Endothelial cell of umbilical vein (primary cell): Measurements from ENCODE around the gene KCNK15. TPM values are rescaled to one million over a fixed set of nuclear protein-coding genes. Genes with fewer than 3 reads are reported as not detected.

Source experiments
- BruUV-seq: library from RNA; stranded (reverse); fragments of 400-500 nt; replicated peaks from 2 replicates; lab custom pipeline; 2021; lab: Mats Ljungman, UMichigan
- CTCF ChIA-PET: fragments of 300-600, 350-600 bp; sonication (Branson Sonifier 250); formaldehyde crosslinking; loops from one replicate; lab custom pipeline; 2021; ENCODE audit warnings: antibody characterized with exemption, inconsistent platforms; lab: Charles Lee
- POLR2A ChIA-PET: fragments of 300-600, 350-600 bp; sonication (Branson Sonifier 250); formaldehyde crosslinking; loops from one replicate; lab custom pipeline; 2021; ENCODE audit warnings: antibody characterized with exemption, inconsistent platforms; lab: Charles Lee
- DNase-seq: peaks from one replicate; pipeline ENCODE4 v3.0.0-alpha.2; 2011; ENCODE audit warnings: low read depth, low spot score
- FAIRE-seq: peaks from 2 replicates; lab custom pipeline; 2011; peaks lifted over from hg19 to GRCh38; lab: Jason Lieb, UNC
- H2AFZ ChIP-seq: 2 replicates; pipeline ENCODE4 v1.6.0; 2012; ENCODE audit warnings: low read depth, low read length, control low read depth, inconsistent platforms
- H3K27ac ChIP-seq: 2 replicates; pipeline ENCODE4 v1.5.1; 2011; ENCODE audit warnings: low read depth, mild to moderate bottlenecking, control low read depth, low read length, moderate library complexity; ENCODE audit not compliant: insufficient read depth
- H3K27me3 ChIP-seq, 2 experiments: 2 replicates each; pipeline versions ENCODE4 v1.6.0 to v1.6.1; 2011; ENCODE audit warnings: low read length in 2 of 2, mixed read lengths in 1 of 2; ENCODE audit not compliant: control insufficient read depth in 2 of 2, insufficient read depth in 2 of 2
- H3K36me3 ChIP-seq, 2 experiments: 2 replicates in 1 of 2; 3 replicates in 1 of 2; pipeline ENCODE4 v1.5.1; 2011; ENCODE audit warnings: low read length in 2 of 2, mild to moderate bottlenecking in 1 of 2, moderate library complexity in 1 of 2; ENCODE audit not compliant: control insufficient read depth in 2 of 2, insufficient read depth in 2 of 2; ENCODE audit errors: extremely low read depth in 1 of 2
- H3K4me1 ChIP-seq: 3 replicates; pipeline ENCODE4 v1.5.1; 2011; ENCODE audit warnings: mild to moderate bottlenecking, low read length; ENCODE audit not compliant: control insufficient read depth, insufficient read depth; ENCODE audit errors: extremely low read depth
- H3K4me2 ChIP-seq: 2 replicates; pipeline ENCODE4 v1.6.1; 2011; ENCODE audit warnings: low read length, control low read depth, mixed read lengths; ENCODE audit not compliant: insufficient read depth
- H3K4me3 ChIP-seq, 3 experiments: fragments of 200-600 bp in 1 of 3; sonication (generic), shearing (Covaris generic) in 1 of 3; replicated peaks in 1 of 3; 2 replicates each; pipeline ENCODE4 v1.5.1; 2011 to 2016; ENCODE audit warnings: control low read depth in 3 of 3, low read length in 3 of 3, mild to moderate bottlenecking in 2 of 3, inconsistent platforms in 1 of 3, low read depth in 1 of 3, moderate library complexity in 1 of 3; ENCODE audit not compliant: insufficient read depth in 1 of 3
- H3K79me2 ChIP-seq: 2 replicates; pipeline ENCODE4 v1.6.0; 2012; ENCODE audit warnings: low read length, inconsistent platforms; ENCODE audit not compliant: control insufficient read depth, insufficient read depth
- H3K9ac ChIP-seq: replicated peaks from 2 replicates; pipeline ENCODE3; 2011; ENCODE audit warnings: low read length, control low read depth; ENCODE audit not compliant: insufficient read depth; ENCODE audit errors: extremely low read depth
- H3K9me1 ChIP-seq: replicated peaks from 3 replicates; pipeline ENCODE4 v1.6.0; 2011; ENCODE audit warnings: mild to moderate bottlenecking, low read length; ENCODE audit not compliant: control insufficient read depth, insufficient read depth; ENCODE audit errors: extremely low read depth
- H3K9me3 ChIP-seq: replicated peaks from 2 replicates; pipeline ENCODE4 v1.5.1; 2012; ENCODE audit warnings: low read length, inconsistent platforms; ENCODE audit not compliant: control insufficient read depth, insufficient read depth
- H4K20me1 ChIP-seq: replicated peaks from 2 replicates; pipeline ENCODE3; 2011; ENCODE audit warnings: mild to moderate bottlenecking, low read length; ENCODE audit not compliant: control insufficient read depth, insufficient read depth; ENCODE audit errors: extremely low read depth
- CTCF ChIP-seq, 2 donors: IDR thresholded peaks; 1 replicate in 1 of 2; 2 replicates in 1 of 2; pipeline ENCODE4 v1.5.1; 2011; ENCODE audit warnings: low read length in 2 of 2, mild to moderate bottlenecking in 2 of 2, moderate library complexity in 2 of 2, control low read depth in 1 of 2, inconsistent platforms in 1 of 2, low read depth in 1 of 2; ENCODE audit not compliant: insufficient read depth in 1 of 2; ENCODE audit errors: extremely low read depth in 1 of 2
- EZH2 ChIP-seq: IDR thresholded peaks from 2 replicates; pipeline ENCODE4 v1.6.1; 2012; ENCODE audit warnings: borderline replicate concordance, low read depth, mild to moderate bottlenecking, moderate library complexity, low read length, inconsistent platforms; ENCODE audit not compliant: severe bottlenecking
- FOS ChIP-seq: IDR thresholded peaks from 2 replicates; pipeline ENCODE4 v1.6.1; 2011; ENCODE audit warnings: mild to moderate bottlenecking, low read length, moderate library complexity, borderline replicate concordance; ENCODE audit not compliant: insufficient read depth
- GATA2 ChIP-seq: IDR thresholded peaks from 2 replicates; pipeline ENCODE4 v1.7.0; 2011; ENCODE audit warnings: low read depth, mild to moderate bottlenecking, moderate library complexity, mixed read lengths, low read length; ENCODE audit not compliant: insufficient read length, insufficient read depth
- JUN ChIP-seq: IDR thresholded peaks from 2 replicates; pipeline ENCODE4 v1.6.1; 2011; ENCODE audit warnings: borderline replicate concordance, low read depth; ENCODE audit not compliant: insufficient read length, insufficient read depth
- MYC ChIP-seq: IDR thresholded peaks from one replicate; pipeline ENCODE4 v1.6.1; 2011; ENCODE audit warnings: mild to moderate bottlenecking, low read depth, low read length
- POLR2A ChIP-seq: IDR thresholded peaks from 2 replicates; pipeline ENCODE4 v1.6.1; 2012; ENCODE audit warnings: low read depth, mild to moderate bottlenecking, control low read depth, low read length
- POLR2AphosphoS5 ChIP-seq: IDR thresholded peaks from 2 replicates; pipeline ENCODE4 v1.6.1; 2012; ENCODE audit warnings: low read depth, mild to moderate bottlenecking, control low read depth, low read length, moderate library complexity; ENCODE audit not compliant: insufficient read depth
- dilution Hi-C: fragments of 300-500 bp; cut with MboI; formaldehyde crosslinking; loops from one replicate; pipeline ENCODE4 v1.15.0; 2019; ENCODE audit warnings: low sequenced_read_pairs; ENCODE audit not compliant: extremely low pct_ligation_motif_present
- intact Hi-C: fragments of 100-400 bp; cut with micrococcal nuclease; formaldehyde crosslinking; loops from one replicate; pipeline ENCODE4 v1.10.0; 2022
- polyA plus RNA-seq, 4 experiments: library from polyadenylated mRNA; depleted of rRNA in 3 of 4; stranded (reverse) in 3 of 4; unstranded in 1 of 4; fragments of >200 nt; gene quantifications; 2 replicates each; pipeline versions ENCODE4 v1.2.1 to v1.2.3, GENCODE V29; 2011 to 2012; ENCODE audit warnings: missing spikeins in 1 of 4
- total RNA-seq: library from RNA; stranded (reverse); gene quantifications from 2 replicates; pipeline ENCODE4 v1.2.3, GENCODE V29; 2021
- TF ChIP-seq, protein P1 (sequence below): IDR thresholded peaks from 2 replicates; pipeline ENCODE4 v1.6.1; 2011; ENCODE audit not compliant: insufficient read depth, insufficient read length

The KCNK15 gene
- total and polyA plus RNA-seq, 2 donors (not counting 3 experiments of a cell fraction or from before 2014, with no cell fraction given), result 0.06 TPM; not detected in 1

DNA sequence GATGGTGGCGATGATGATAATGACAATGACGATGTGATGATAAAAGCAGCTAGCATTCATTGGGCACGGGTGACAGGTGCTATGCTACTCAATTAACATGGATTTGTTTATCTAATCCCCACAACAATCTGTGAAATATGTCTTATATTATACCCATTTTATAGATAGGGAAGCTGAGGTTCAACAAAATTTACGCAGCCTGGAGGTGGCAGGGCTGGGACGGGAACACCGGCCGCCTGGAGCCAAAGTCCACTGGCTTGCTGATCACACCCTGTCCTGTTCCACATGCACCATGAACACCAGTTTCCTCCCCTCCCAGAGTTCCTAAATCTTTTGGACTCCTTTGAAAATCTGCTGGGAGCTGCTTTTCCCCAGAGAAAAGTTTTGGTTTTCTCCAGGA lies 41.6 kb downstream of the KCNK15 start:
- TF ChIP-seq GATA2, result no peak
- TF ChIP-seq, protein P1, sequence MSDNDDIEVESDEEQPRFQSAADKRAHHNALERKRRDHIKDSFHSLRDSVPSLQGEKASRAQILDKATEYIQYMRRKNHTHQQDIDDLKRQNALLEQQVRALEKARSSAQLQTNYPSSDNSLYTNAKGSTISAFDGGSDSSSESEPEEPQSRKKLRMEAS, result no peak
- TF ChIP-seq CTCF (IDR thresholded peaks at IDR 0.05; ENCODE audit: extremely low read depth in 1 of 2, insufficient read depth in 1 of 2, low read depth in 1 of 2, low read length in 2 of 2), result no peak
- TF ChIP-seq MYC, result no peak
- no peak for TF ChIP-seq POLR2AphosphoS5
- TF ChIP-seq FOS, result no peak
- no peak for TF ChIP-seq POLR2A
- TF ChIP-seq EZH2, result no peak
- no peak for TF ChIP-seq JUN
- H3K27ac ChIP-seq, result no peak overlapping the region
- no peak overlapping the region for H2AFZ ChIP-seq
- intact Hi-C loops (no loop called here), dilution Hi-C loops (no loop called here)
- H3K36me3 ChIP-seq, result no peaks in the 10 kb centered on the region
- ChIA-PET POLR2A (no interaction called here), CTCF (interaction anchor here (1.3 kb wide), 1 partner anchor 10 kb away, joined by 4 read pairs; no protein-coding TSS in a partner anchor)
- no peak overlapping the region for H3K4me2 ChIP-seq
- H3K9me3 ChIP-seq, result no peaks in the 10 kb centered on the region
- no peaks in the 10 kb centered on the region for H3K9me1 ChIP-seq
- no peaks in the 10 kb centered on the region for H4K20me1 ChIP-seq
- H3K4me1 ChIP-seq, result no peaks in the 10 kb centered on the region
- no peak overlapping the region for H3K4me3 ChIP-seq
- no peaks in the 10 kb centered on the region for H3K27me3 ChIP-seq
- FAIRE-seq (no peak), DNase-seq (no peak)
- H3K9ac ChIP-seq, result no peak overlapping the region
- BruUV-seq, result no TSS peak
- no peaks in the 10 kb centered on the region for H3K79me2 ChIP-seq
